ENCODE data around the gene FBXO15.
A peak's percentile ranks its signal among the peaks of the same experiment; 100 is the strongest.

Gene FBXO15

GRCh38 chr18:74153377-74153776 lies 5.7 kb upstream of the FBXO15 start:
- no peak for DNase-seq

DNA sequence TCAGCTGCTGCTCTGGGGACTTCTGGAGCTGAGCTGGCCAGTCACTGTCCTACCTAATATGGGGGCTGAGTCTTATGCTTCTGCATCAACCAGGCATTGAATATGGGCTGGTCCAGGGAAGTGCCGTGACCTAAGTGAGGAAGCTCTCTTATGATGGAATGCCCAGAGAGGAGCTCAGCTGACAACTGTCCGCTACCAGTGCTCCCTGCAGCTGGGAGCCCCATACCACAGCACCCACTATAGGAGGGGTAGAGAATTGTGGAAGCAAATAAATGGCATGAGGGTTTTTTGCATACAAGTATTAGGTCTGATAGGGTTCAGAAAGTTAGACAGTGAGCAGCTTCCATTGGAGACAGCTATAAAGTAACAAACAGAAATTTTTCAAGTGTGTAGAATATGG lies 5.2 kb upstream of the FBXO15 start:
- DNase-seq: no peak

GRCh38 chr18:74152270-74152669 lies 4.6 kb upstream of the FBXO15 start:
- no peak for DNase-seq

DNA sequence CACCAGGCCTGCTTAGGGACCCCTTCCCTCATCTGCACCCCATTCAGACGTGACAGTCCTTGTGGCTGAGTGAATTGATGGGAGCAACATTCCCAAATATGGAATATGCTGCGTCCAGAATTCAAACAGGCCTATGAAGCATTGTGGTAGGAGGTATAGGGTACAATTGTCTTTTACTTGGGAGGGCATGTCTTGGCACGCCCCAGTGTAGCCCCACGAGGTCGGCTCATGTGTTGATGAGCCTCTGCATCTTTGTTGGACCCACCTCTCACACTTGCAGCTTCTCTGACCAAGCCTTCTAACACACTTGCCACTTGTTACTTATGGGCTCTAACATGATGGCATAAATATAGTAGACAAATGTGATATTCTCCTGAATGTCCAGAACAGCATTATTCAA lies 2.2 kb upstream of the FBXO15 start:
- DNase-seq: no peak

GRCh38 chr18:74148543-74149070 lies 973 bp upstream of the FBXO15 start:
- no peak for DNase-seq

GRCh38 chr18:74147491-74147778 lies 199 bp downstream of the FBXO15 start:
- DNase-seq: no peak

DNA sequence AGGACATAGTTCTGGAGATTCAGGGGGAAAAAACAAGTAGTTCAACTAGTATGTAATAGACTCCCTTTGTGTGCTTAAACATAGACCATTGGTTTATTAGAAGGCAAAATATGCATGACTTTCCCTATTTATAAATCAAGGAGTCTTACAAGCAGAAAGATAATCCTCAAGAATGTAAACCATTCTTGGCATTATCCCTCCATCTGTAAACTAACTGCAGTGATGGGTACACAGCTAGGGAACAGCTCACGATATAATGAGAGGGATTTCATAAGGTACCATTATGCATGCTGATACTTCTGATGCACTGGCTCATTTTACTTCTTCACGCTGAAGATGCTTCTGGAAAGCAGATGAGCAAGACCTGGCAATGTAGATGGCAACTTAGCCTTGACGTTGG lies 878 bp downstream of the FBXO15 start:
- DNase-seq: no peak

DNA sequence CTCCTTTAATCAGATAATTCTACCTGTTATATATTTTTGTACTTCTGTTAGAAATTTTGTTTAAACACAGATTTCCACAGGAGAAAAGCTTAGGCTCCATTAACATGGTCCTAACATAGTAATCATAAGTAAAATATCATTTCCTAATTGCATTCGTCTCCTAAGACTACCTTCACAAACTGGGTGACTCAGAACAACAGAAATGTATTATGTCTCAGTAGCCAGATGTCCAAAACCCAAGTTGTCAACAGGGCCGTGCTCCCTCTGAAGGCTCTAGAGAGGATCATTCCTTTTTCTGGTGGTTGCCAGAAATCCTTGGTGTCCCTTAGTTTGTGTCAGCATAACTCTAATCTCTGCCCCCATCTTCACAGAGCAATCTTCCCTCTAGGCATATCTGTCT lies 5.4 kb downstream of the FBXO15 start:
- DNase-seq: no peak

GRCh38 chr18:74141667-74142066 lies 6.0 kb downstream of the FBXO15 start:
- no peak for DNase-seq

DNA sequence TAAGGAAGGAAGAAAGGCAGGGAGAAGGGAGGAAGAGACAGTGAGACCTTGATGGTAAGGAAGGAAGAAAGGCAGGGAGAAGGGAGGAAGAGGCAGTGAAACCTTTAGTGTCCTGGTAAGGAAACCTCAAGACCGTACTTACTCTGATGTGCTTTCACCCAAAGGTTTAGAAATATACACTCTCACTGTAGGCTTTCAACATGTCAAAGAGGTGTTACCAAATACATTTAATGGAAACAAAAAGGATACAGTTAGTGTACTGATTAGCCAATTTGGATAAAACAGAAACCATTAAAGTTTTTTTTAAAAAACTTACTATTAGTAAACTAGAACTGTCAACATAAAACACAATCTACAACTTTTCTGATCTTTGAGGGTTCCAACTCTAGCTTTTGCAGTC lies 7.1 kb downstream of the FBXO15 start:
- no peak for DNase-seq

DNA sequence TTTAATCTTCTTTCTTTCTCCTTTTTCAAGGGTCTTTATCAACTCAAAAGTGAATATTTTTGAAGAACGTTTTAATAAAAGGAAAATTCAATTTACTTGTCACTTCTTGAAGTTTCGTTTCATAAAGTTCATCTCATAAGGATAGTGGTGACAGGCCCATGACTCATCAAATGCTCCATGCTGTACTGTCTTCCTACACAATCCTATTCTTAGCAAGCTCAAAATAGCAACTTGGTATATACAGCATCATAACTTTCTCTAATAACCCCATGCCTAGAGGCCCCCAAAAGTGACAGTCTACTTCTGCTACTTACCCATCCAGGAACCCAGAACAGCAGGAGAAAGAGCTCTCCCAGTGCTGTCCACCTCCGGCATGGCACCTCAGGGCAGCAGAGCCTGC lies 7.7 kb downstream of the FBXO15 start:
- peak; percentile 63 for DNase-seq

- DNase-seq: no peak
Observed at GRCh38 chr18:74139411-74139810, 8.2 kb downstream of the FBXO15 start.

DNA sequence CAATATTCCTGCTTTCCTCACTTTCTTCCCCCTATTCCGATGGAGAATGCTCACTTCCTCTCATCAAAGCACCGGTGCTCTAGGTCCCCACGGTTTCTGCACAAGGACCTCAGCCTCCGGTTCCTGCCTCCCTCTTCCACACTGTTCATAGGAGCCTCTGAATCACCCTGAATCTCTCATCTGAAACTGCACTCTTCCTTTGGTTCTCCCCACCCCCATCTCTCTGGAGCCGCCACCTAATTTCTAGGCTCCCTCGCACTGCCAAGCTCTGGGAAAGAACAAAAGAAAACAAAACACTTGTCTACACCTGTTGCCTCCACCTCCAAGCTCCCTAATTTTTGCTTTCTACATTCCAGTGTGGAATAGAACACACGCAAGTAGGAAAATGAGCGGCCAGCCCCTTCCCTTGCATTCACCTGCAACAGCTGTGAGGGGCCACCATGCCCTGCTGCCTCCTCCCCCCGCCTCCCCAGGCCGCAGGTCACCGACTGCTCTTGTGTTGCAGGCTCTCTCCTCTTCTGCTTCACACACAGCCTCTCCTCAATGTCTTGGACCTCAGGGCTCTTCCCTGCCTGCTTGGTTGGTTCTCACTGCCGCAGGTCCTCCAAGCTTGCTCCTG lies 9.6 kb downstream of the FBXO15 start:
- DNase-seq: no peak

GRCh38 chr18:74132201-74132600 lies 15.4 kb downstream of the FBXO15 start:
- DNase-seq: no peak

DNA sequence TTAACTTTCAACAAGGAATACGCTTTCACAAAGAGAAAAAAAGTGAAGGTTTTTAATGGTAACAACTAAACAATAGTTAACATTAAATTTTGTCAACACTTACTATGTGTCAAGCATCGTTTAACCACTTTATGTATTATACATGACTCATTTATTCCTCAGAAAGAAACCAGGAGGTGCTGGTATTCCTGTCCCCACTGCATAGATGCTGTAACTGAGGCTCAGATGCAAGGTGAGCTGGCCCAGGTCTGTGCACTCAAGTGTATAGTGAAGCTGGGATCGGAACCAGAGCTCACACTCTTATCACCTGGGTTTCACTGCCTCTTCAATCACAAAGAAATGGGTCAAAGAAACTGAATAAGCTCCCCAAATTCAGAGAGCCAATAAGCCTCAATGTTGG lies 16.5 kb downstream of the FBXO15 start:
- DNase-seq: no peak

DNA sequence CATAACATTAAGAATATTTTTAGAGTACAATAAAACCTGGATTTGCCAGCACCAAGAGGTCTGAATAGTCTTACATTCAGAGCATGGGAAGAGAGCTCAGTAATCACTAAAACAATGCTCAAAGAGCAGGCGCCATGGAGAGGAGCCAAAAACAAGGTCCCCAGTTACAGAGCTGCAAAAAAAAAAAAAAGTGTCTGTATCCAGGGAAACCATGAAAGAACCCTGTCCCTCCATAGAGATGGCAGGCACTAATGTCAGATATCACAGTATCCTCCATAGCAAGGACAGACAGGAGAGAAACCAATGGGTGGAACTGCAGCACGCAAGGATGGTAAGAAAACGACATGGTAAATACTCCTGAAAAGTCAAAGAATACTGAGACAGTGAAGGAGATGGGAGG lies 19.5 kb downstream of the FBXO15 start:
- no peak for DNase-seq

- DNase-seq: no peak
Observed at GRCh38 chr18:74126684-74127655, 20.7 kb downstream of the FBXO15 start.

- no peak for DNase-seq
Observed at GRCh38 chr18:74124642-74125041, 23.0 kb downstream of the FBXO15 start.

- no peak for DNase-seq
Observed at GRCh38 chr18:74123200-74123599, 24.4 kb downstream of the FBXO15 start.

- DNase-seq: peak; percentile 16
Observed at GRCh38 chr18:74116633-74117554, 30.7 kb downstream of the FBXO15 start.

DNA sequence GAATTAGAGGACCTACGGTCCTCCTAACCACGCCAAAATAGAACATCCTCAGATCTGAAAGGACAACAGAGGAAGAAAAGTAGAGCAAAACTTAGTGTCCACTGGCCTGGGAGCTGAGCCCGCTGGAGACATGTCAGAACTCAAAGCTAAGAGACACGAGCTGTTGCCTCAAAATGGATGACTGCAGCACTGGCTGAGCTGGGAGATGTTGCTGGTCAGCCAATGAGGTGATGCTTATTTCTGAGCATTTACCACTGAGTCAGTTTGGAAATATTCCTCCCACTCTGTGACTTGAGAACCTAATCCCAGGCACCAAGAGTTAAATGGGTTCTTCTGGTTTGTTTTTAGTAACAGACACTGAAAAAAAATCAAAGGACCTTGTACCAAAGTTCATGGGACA lies 32.6 kb downstream of the FBXO15 start:
- no peak for DNase-seq

- DNase-seq: no peak
Observed at GRCh38 chr18:74114116-74114515, 33.5 kb downstream of the FBXO15 start.

GRCh38 chr18:74113711-74114110 lies 33.9 kb downstream of the FBXO15 start:
- DNase-seq: no peak
